ENCODE results near the gene AZIN2. TPM values are rescaled to one million over a fixed set of nuclear protein-coding genes. Genes with fewer than 3 reads are reported as not detected.

The AZIN2 gene
- total RNA-seq, 1 donor from 2014 or later = 3.5 TPM

GRCh38 chr1:33092438-33092837 lies 11.5 kb downstream of the AZIN2 start:
- DNase-seq (ENCODE audit: low spot score in 2 of 2) = no peak
- no peak for TF ChIP-seq CTCF (IDR thresholded peaks at IDR 0.05)
- H3K36me3 ChIP-seq = no peaks in the 10 kb centered on the region
- H3K4me1 ChIP-seq = no peaks in the 10 kb centered on the region
- no peak overlapping the region for H3K27ac ChIP-seq
- intact Hi-C loops (cut with DNase I) = no loop called here
- H3K9me3 ChIP-seq = no peaks in the 10 kb centered on the region
- H3K4me3 ChIP-seq = no peak overlapping the region
- H3K27me3 ChIP-seq = no peaks in the 10 kb centered on the region

- H3K4me1 ChIP-seq = no peaks in the 10 kb centered on the region
- TF ChIP-seq CTCF (IDR thresholded peaks at IDR 0.05) = no peak
- H3K27me3 ChIP-seq = no peaks in the 10 kb centered on the region
- no peaks in the 10 kb centered on the region for H3K9me3 ChIP-seq
- no peak for DNase-seq (ENCODE audit: low spot score in 2 of 2)
- no peak overlapping the region for H3K4me3 ChIP-seq
- intact Hi-C loops (cut with DNase I) = no loop called here
- no peak overlapping the region for H3K27ac ChIP-seq
- H3K36me3 ChIP-seq = no peaks in the 10 kb centered on the region
Measured at GRCh38 chr1:33093004-33093403, 12.1 kb downstream of the AZIN2 start.

GRCh38 chr1:33094486-33094885 lies 13.5 kb downstream of the AZIN2 start:
- Histone ChIP-seq H3K36me3 (no peaks in the 10 kb centered on the region), H3K9me3 (no peaks in the 10 kb centered on the region), H3K4me3 (no peak overlapping the region), H3K27me3 (no peaks in the 10 kb centered on the region), H3K27ac (no peak overlapping the region), H3K4me1 (no peaks in the 10 kb centered on the region)
- intact Hi-C loops (cut with DNase I) = loop anchor here (2.0 kb wide), 1 partner anchor 32 kb away; no protein-coding TSS in a partner anchor
- no peak for TF ChIP-seq CTCF (IDR thresholded peaks at IDR 0.05)
- DNase-seq (ENCODE audit: low spot score in 2 of 2) = no peak

- Histone ChIP-seq H3K9me3 (no peaks in the 10 kb centered on the region), H3K36me3 (no peaks in the 10 kb centered on the region), H3K27me3 (no peaks in the 10 kb centered on the region), H3K27ac (no peak overlapping the region), H3K4me3 (no peak overlapping the region), H3K4me1 (no peaks in the 10 kb centered on the region)
- peak in 1 of 2 donors; percentile 81 for DNase-seq (ENCODE audit: low spot score in 2 of 2)
- intact Hi-C loops (cut with DNase I) = loop anchor here (2.0 kb wide), 1 partner anchor 32 kb away; no protein-coding TSS in a partner anchor
- peak; percentile 70 to 99 (median 96) for TF ChIP-seq CTCF (IDR thresholded peaks at IDR 0.05)
Measured at GRCh38 chr1:33094971-33095604, 14.1 kb downstream of the AZIN2 start.

GRCh38 chr1:33096363-33097005 lies 15.5 kb downstream of the AZIN2 start:
- H3K27ac ChIP-seq = no peak overlapping the region
- no peak overlapping the region for H3K4me3 ChIP-seq
- intact Hi-C loops (cut with DNase I) = no loop called here

More at GRCh38 chr1:33096363-33097005, 15.5 kb downstream of the AZIN2 start:
- no peak for DNase-seq (ENCODE audit: low spot score in 2 of 2)
- H3K4me1 ChIP-seq = no peaks in the 10 kb centered on the region
- no peaks in the 10 kb centered on the region for H3K36me3 ChIP-seq
- H3K9me3 ChIP-seq = no peaks in the 10 kb centered on the region
- no peaks in the 10 kb centered on the region for H3K27me3 ChIP-seq
- TF ChIP-seq CTCF (IDR thresholded peaks at IDR 0.05) = no peak

All from ascending aorta (tissue), 2 donors.